ENCODE measurements around the gene MTMR6.
A peak's percentile ranks its signal among the peaks of the same experiment; 100 is the strongest.

MTMR6 gene

GRCh38 chr13:25225970-25226369 lies 61.3 kb downstream of the MTMR6 start:
- no peak for DNase-seq (ENCODE audit: extremely low spot score, insufficient read length, low read depth)
- no peak for FAIRE-seq

- no peak for FAIRE-seq
- no peak for DNase-seq (ENCODE audit: extremely low spot score, insufficient read length, low read depth)
Measured at GRCh38 chr13:25224151-25224550, 63.1 kb downstream of the MTMR6 start.

- FAIRE-seq (no peak), DNase-seq (ENCODE audit: extremely low spot score, insufficient read length, low read depth) (no peak)
Measured at GRCh38 chr13:25222740-25223139, 64.5 kb downstream of the MTMR6 start.

- DNase-seq (ENCODE audit: extremely low spot score, insufficient read length, low read depth), result no peak
- FAIRE-seq, result no peak
Measured at GRCh38 chr13:25218019-25218418, 69.3 kb downstream of the MTMR6 start.

GRCh38 chr13:25217023-25217885 lies 70.0 kb downstream of the MTMR6 start:
- FAIRE-seq (no peak), DNase-seq (ENCODE audit: extremely low spot score, insufficient read length, low read depth) (no peak)

GRCh38 chr13:25215253-25215575 lies 72.1 kb downstream of the MTMR6 start:
- FAIRE-seq, result no peak

GRCh38 chr13:25214491-25215252 lies 72.6 kb downstream of the MTMR6 start:
- DNase-seq (ENCODE audit: extremely low spot score, insufficient read length, low read depth), result no peak
- FAIRE-seq, result peak; percentile 12

More at GRCh38 chr13:25215253-25215575, 72.1 kb downstream of the MTMR6 start:
- DNase-seq (ENCODE audit: extremely low spot score, insufficient read length, low read depth), result no peak

GRCh38 chr13:25213715-25214114 lies 73.6 kb downstream of the MTMR6 start:
- DNase-seq (ENCODE audit: extremely low spot score, insufficient read length, low read depth) (no peak), FAIRE-seq (no peak)

- no peak for DNase-seq (ENCODE audit: extremely low spot score, insufficient read length, low read depth)
- FAIRE-seq, result no peak
Measured at GRCh38 chr13:25210842-25211569, 76.3 kb downstream of the MTMR6 start.

GRCh38 chr13:25207291-25207810 lies 79.9 kb downstream of the MTMR6 start:
- no peak for DNase-seq (ENCODE audit: extremely low spot score, insufficient read length, low read depth)

GRCh38 chr13:25204863-25205262 lies 82.4 kb downstream of the MTMR6 start:
- DNase-seq (ENCODE audit: extremely low spot score, insufficient read length, low read depth), result no peak

More at GRCh38 chr13:25207291-25207810, 79.9 kb downstream of the MTMR6 start:
- FAIRE-seq, result no peak

GRCh38 chr13:25203127-25203740 lies 84.1 kb downstream of the MTMR6 start:
- no peak for FAIRE-seq
- no peak for DNase-seq (ENCODE audit: extremely low spot score, insufficient read length, low read depth)

More at GRCh38 chr13:25204863-25205262, 82.4 kb downstream of the MTMR6 start:
- no peak for FAIRE-seq

- no peak for FAIRE-seq
- DNase-seq (ENCODE audit: extremely low spot score, insufficient read length, low read depth), result no peak
Measured at GRCh38 chr13:25200783-25201182, 86.5 kb downstream of the MTMR6 start.

- FAIRE-seq (no peak), DNase-seq (ENCODE audit: extremely low spot score, insufficient read length, low read depth) (no peak)
Measured at GRCh38 chr13:25198647-25199046, 88.6 kb downstream of the MTMR6 start.

GRCh38 chr13:25196971-25197370 lies 90.3 kb downstream of the MTMR6 start:
- no peak for FAIRE-seq
- no peak for DNase-seq (ENCODE audit: extremely low spot score, insufficient read length, low read depth)
